Measurements from ENCODE around the gene MED13.
"Not testable (repeated sequence)": the region's sequence is repeated elsewhere in the genome, so short reads cannot be mapped to it uniquely, and the experiment has no call there.

Gene MED13

GRCh38 chr17:61895391-61895790 lies 169.7 kb downstream of the MED13 start:
- no peak overlapping the region for H3K9ac ChIP-seq (ENCODE audit: low read depth in 1 of 2, low read length in 2 of 2)
- peaks cover 4 to 5% of the 10 kb centered on the region in 2 donors for H3K36me3 ChIP-seq (ENCODE audit: control insufficient read depth in 1 of 2, insufficient read depth in 2 of 2, low read length in 2 of 2)
- no peaks in the 10 kb centered on the region for H3K4me1 ChIP-seq (ENCODE audit: control insufficient read depth in 1 of 2, insufficient read depth in 2 of 2, low read length in 2 of 2)
- no peaks in the 10 kb centered on the region for H3K9me3 ChIP-seq (ENCODE audit: control insufficient read depth in 1 of 2, low read length in 2 of 2)
- H3K4me3 ChIP-seq (ENCODE audit: low read depth in 1 of 2, low read length in 2 of 2), result no peak overlapping the region
- no peaks in the 10 kb centered on the region for H3K27me3 ChIP-seq (ENCODE audit: control insufficient read depth in 1 of 2, insufficient read depth in 2 of 2, low read length in 2 of 2)
- H3K27ac ChIP-seq (ENCODE audit: low read depth, low read length), result no peak overlapping the region

DNA sequence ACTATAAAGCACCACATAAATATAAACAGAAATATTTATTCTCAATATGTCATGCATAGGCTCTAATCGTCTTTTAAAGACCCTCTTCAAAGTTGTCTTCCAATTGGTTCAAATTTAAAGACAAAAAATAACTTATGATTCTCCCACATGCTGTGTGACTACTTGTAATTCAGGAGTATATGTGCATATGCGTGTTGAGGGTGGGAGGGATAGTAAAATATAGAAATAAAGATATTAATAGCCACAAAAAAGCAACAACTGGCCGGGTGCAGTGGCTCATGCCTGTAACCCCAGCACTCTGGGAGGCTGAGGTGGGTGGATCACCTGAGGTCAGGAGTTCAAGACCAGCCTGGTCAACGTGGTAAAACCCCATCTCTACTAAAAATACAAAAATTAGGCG lies 170.8 kb downstream of the MED13 start:
- not testable (repeated sequence) for H3K9ac ChIP-seq (ENCODE audit: low read depth in 1 of 2, low read length in 2 of 2); H3K4me3 ChIP-seq (ENCODE audit: low read depth in 1 of 2, low read length in 2 of 2); H3K36me3 ChIP-seq (ENCODE audit: control insufficient read depth in 1 of 2, insufficient read depth in 2 of 2, low read length in 2 of 2); H3K4me1 ChIP-seq (ENCODE audit: control insufficient read depth in 1 of 2, insufficient read depth in 2 of 2, low read length in 2 of 2); H3K27ac ChIP-seq (ENCODE audit: low read depth, low read length); H3K9me3 ChIP-seq (ENCODE audit: control insufficient read depth in 1 of 2, low read length in 2 of 2); H3K27me3 ChIP-seq (ENCODE audit: control insufficient read depth in 1 of 2, insufficient read depth in 2 of 2, low read length in 2 of 2)
